SU-DHL-6 (cell line): ENCODE data around the gene ZDHHC18.

ENCODE experiments used
- H2AFZ ChIP-seq: fragments of 200-600 bp; sonication (generic); 2 replicates; pipeline ENCODE4 v1.6.1; 2014; ENCODE audit warnings: low read depth, mild to moderate bottlenecking, moderate library complexity, mixed read lengths, antibody characterized with exemption, low read length; ENCODE audit not compliant: severe bottlenecking
- H3F3A ChIP-seq: fragments of 200-600 bp; shearing (Covaris generic); 2 replicates; pipeline ENCODE4 v1.6.0; 2016; ENCODE audit warnings: antibody characterized with exemption, mild to moderate bottlenecking; ENCODE audit not compliant: insufficient read depth
- H3K27ac ChIP-seq: fragments of 200-600 bp; sonication (generic); 2 replicates; pipeline ENCODE4 v1.5.1; 2016; ENCODE audit warnings: low read depth, mild to moderate bottlenecking, low read length, moderate library complexity, mixed read lengths
- H3K27me3 ChIP-seq: fragments of 200-600 bp; sonication (generic), shearing (Covaris generic); 2 replicates; pipeline ENCODE4 v1.6.0; 2014; ENCODE audit warnings: mild to moderate bottlenecking, low read length
- H3K36me3 ChIP-seq: fragments of 200-600 bp; sonication (generic); 2 replicates; pipeline ENCODE4 v1.6.1; 2014; ENCODE audit warnings: mild to moderate bottlenecking, low read length, mixed read lengths
- H3K4me2 ChIP-seq: fragments of 300-600, 200-600 bp; shearing (Covaris generic), sonication (generic); 2 replicates; pipeline ENCODE4 v1.6.0; 2014; ENCODE audit warnings: low read length, low read depth, mild to moderate bottlenecking; ENCODE audit not compliant: poor library complexity, severe bottlenecking
- H3K4me3 ChIP-seq: fragments of 200-600 bp; sonication (generic); 2 replicates; pipeline ENCODE4 v1.5.1; 2014; ENCODE audit warnings: antibody characterized with exemption, low read length, mild to moderate bottlenecking, mixed read lengths; ENCODE audit not compliant: insufficient read depth, poor library complexity, severe bottlenecking
- H3K79me2 ChIP-seq: fragments of 200-600 bp; sonication (generic); 2 replicates; pipeline ENCODE4 v1.6.1; 2014; ENCODE audit warnings: mild to moderate bottlenecking, low read length, moderate library complexity; ENCODE audit not compliant: insufficient read depth
- H3K9ac ChIP-seq: fragments of 200-600 bp; sonication (generic); 2 replicates; pipeline ENCODE4 v1.7.0; 2014; ENCODE audit warnings: mild to moderate bottlenecking, low read length
- H3K9me2 ChIP-seq: fragments of 200-600 bp; sonication (generic); replicated peaks from 2 replicates; pipeline ENCODE4 v1.6.1; 2014; ENCODE audit warnings: low read length; ENCODE audit not compliant: insufficient read depth
- H3K9me3 ChIP-seq: fragments of 200-600 bp; sonication (generic); 2 replicates; pipeline ENCODE4 v1.6.1; 2014; ENCODE audit warnings: low read length, mixed read lengths; ENCODE audit not compliant: insufficient read depth
- H4K20me1 ChIP-seq: fragments of 200-600 bp; sonication (generic); 2 replicates; pipeline ENCODE4 v1.6.1; 2014; ENCODE audit warnings: low read depth, mild to moderate bottlenecking, antibody characterized with exemption, low read length, moderate library complexity, mixed read lengths
- EZH2phosphoT487 ChIP-seq: fragments of 200-600 bp; sonication (generic), shearing (Covaris generic); conservative IDR thresholded peaks from 2 replicates; pipeline ENCODE4 v1.6.1; 2018; ENCODE audit warnings: mild to moderate bottlenecking, antibody characterized with exemption, low read length, moderate library complexity, mixed read lengths
- TF ChIP-seq, protein P1 (sequence below): fragments of 200-600 bp; sonication (generic); IDR thresholded peaks from one replicate; pipeline ENCODE4 v1.5.1; 2017; ENCODE audit warnings: antibody characterized with exemption, mild to moderate bottlenecking, low read length, moderate library complexity; ENCODE audit not compliant: insufficient read depth, poor library complexity, severe bottlenecking

The ZDHHC18 gene

GRCh38 chr1:26788515-26788785 is 38.0 kb upstream of the ZDHHC18 start:
- H3K9me3 ChIP-seq = no peaks in the 10 kb centered on the region
- peak overlapping the region; percentile 85 for H3K4me3 ChIP-seq
- H3K36me3 ChIP-seq = no peaks in the 10 kb centered on the region
- H4K20me1 ChIP-seq = no peaks in the 10 kb centered on the region
- no peak for TF ChIP-seq EZH2phosphoT487
- TF ChIP-seq, protein P1, sequence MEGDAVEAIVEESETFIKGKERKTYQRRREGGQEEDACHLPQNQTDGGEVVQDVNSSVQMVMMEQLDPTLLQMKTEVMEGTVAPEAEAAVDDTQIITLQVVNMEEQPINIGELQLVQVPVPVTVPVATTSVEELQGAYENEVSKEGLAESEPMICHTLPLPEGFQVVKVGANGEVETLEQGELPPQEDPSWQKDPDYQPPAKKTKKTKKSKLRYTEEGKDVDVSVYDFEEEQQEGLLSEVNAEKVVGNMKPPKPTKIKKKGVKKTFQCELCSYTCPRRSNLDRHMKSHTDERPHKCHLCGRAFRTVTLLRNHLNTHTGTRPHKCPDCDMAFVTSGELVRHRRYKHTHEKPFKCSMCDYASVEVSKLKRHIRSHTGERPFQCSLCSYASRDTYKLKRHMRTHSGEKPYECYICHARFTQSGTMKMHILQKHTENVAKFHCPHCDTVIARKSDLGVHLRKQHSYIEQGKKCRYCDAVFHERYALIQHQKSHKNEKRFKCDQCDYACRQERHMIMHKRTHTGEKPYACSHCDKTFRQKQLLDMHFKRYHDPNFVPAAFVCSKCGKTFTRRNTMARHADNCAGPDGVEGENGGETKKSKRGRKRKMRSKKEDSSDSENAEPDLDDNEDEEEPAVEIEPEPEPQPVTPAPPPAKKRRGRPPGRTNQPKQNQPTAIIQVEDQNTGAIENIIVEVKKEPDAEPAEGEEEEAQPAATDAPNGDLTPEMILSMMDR = no peak
- no peaks in the 10 kb centered on the region; the same call in 1 of the 2 replicates for H3K79me2 ChIP-seq
- H2AFZ ChIP-seq = peak overlapping the region; percentile 68
- peak overlapping the region; percentile 89 for H3K4me2 ChIP-seq
- H3K27me3 ChIP-seq = no peaks in the 10 kb centered on the region
- peak overlapping the region; percentile 97 for H3K9ac ChIP-seq
- H3K27ac ChIP-seq = peak overlapping the region; percentile 98
- peaks cover 60% of the 10 kb centered on the region for H3F3A ChIP-seq
- H3K9me2 ChIP-seq = no peaks in the 10 kb centered on the region

- Histone ChIP-seq H3F3A (peaks cover 54% of the 10 kb centered on the region), H3K36me3 (no peaks in the 10 kb centered on the region), H3K9me2 (no peaks in the 10 kb centered on the region), H3K27ac (peak overlapping the region; percentile 98), H3K79me2 (no peaks in the 10 kb centered on the region; the same call in 1 of the 2 replicates), H3K9ac (peak overlapping the region; percentile 97), H2AFZ (peak overlapping the region; percentile 68), H3K9me3 (no peaks in the 10 kb centered on the region), H4K20me1 (no peaks in the 10 kb centered on the region), H3K4me3 (peak overlapping the region; percentile 85), H3K27me3 (no peaks in the 10 kb centered on the region), H3K4me2 (peak overlapping the region; percentile 89)
- no peak for TF ChIP-seq EZH2phosphoT487
- TF ChIP-seq, protein P1 = peak; percentile 88
Measured at GRCh38 chr1:26788836-26789611, 37.5 kb upstream of the ZDHHC18 start.

DNA sequence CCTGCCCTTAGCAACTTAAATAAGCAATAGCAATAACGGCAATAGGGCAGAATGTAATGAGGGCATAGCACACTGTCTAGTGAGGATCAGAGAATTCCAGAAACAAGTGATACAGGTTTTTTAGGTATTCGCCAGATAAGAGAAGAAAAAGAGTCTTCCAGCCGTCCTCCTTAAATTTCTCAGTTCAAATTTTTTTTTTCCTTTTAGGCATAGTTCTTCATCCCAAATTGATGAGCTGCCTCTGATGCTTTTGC is 36.9 kb upstream of the ZDHHC18 start:
- TF ChIP-seq, protein P1 = no peak
- TF ChIP-seq EZH2phosphoT487 = no peak
- no peak overlapping the region for H3K4me3 ChIP-seq

More for the DNA sequence above, 36.9 kb upstream of the ZDHHC18 start:
- H3K27ac ChIP-seq = no peak overlapping the region
- peak overlapping the region; percentile 97; the same call in 1 of the 2 replicates for H3K9ac ChIP-seq
- no peaks in the 10 kb centered on the region for H3K9me3 ChIP-seq
- H3K27me3 ChIP-seq = no peaks in the 10 kb centered on the region
- H3K79me2 ChIP-seq = no peaks in the 10 kb centered on the region; the same call in 1 of the 2 replicates
- no peak overlapping the region for H2AFZ ChIP-seq
- no peaks in the 10 kb centered on the region for H3K36me3 ChIP-seq
- no peaks in the 10 kb centered on the region for H4K20me1 ChIP-seq
- H3K4me2 ChIP-seq = peak overlapping the region; percentile 89
- no peaks in the 10 kb centered on the region for H3K9me2 ChIP-seq
- peaks cover 49% of the 10 kb centered on the region for H3F3A ChIP-seq
